GM12878 (cell line): ENCODE results near the gene INO80C. TPM values are rescaled to one million over a fixed set of nuclear protein-coding genes. Genes with fewer than 3 reads are reported as not detected.
A peak's percentile ranks its signal among the peaks of the same experiment; 100 is the strongest.

ENCODE experiments used
- ATAC-seq: fragments of 200-7000 bp; cut with Tn5 transposase; 3 replicates; pipeline ENCODE4 v1.9.1; 2020; ENCODE audit warnings: mild to moderate bottlenecking, moderate library complexity
- BruUV-seq: library from RNA; stranded (reverse); fragments of 400-500 nt; replicated peaks from 2 replicates; lab custom pipeline; 2021; lab: Mats Ljungman, UMichigan
- CTCF ChIA-PET: fragments of 300-600 bp; sonication (Branson Sonifier 250); formaldehyde crosslinking; extraction: SDS; loops from one replicate; lab custom pipeline; 2021; ENCODE audit warnings: inconsistent platforms; lab: Yijun Ruan, JAX
- POLR2A ChIA-PET: fragments of 350-600 bp; formaldehyde crosslinking; extraction: SDS; loops from one replicate; lab custom pipeline; 2021; ENCODE audit warnings: inconsistent platforms; lab: Charles Lee
- RAD21 ChIA-PET: fragments of 300-600 bp; sonication (Branson Sonifier 250); formaldehyde crosslinking; loops from one replicate; lab custom pipeline; 2023; ENCODE audit warnings: antibody characterized with exemption; ENCODE audit not compliant: unreplicated experiment; lab: Charles Lee
- SMC1A ChIA-PET: fragments of 300-600 bp; sonication (Branson Sonifier 250); formaldehyde crosslinking; loops from one replicate; lab custom pipeline; 2023; ENCODE audit not compliant: unreplicated experiment, uncharacterized antibody; lab: Charles Lee
- DNase-seq: peaks from one replicate; pipeline ENCODE4 v3.0.0-alpha.2; 2011; ENCODE audit warnings: low read depth, low spot score
- FAIRE-seq: peaks from 3 replicates; lab custom pipeline; 2011; peaks lifted over from hg19 to GRCh38; lab: Jason Lieb, UNC
- H2AFZ ChIP-seq: 2 replicates; pipeline ENCODE4 v1.6.0; 2011; ENCODE audit warnings: low read depth, low read length, control low read depth; ENCODE audit not compliant: control insufficient read depth
- H3K27ac ChIP-seq: 2 replicates; pipeline ENCODE4 v1.5.1; 2011; ENCODE audit warnings: control low read depth; ENCODE audit not compliant: control insufficient read depth, insufficient read depth
- H3K27me3 ChIP-seq, 2 experiments: replicated peaks in 1 of 2; 2 replicates each; pipeline versions ENCODE4 v1.6.0 to v1.6.1; 2011; ENCODE audit warnings: low read length in 1 of 2; ENCODE audit not compliant: control insufficient read depth in 2 of 2, insufficient read depth in 2 of 2
- H3K36me3 ChIP-seq, 2 experiments: 2 replicates each; pipeline ENCODE4 v1.5.1; 2011; ENCODE audit warnings: low read length in 1 of 2; ENCODE audit not compliant: control insufficient read depth in 2 of 2, insufficient read depth in 2 of 2
- H3K4me1 ChIP-seq: 2 replicates; pipeline ENCODE4 v1.6.1; 2011; ENCODE audit warnings: mild to moderate bottlenecking, low read length, moderate library complexity, mixed read lengths; ENCODE audit not compliant: control insufficient read depth, insufficient read depth
- H3K4me2 ChIP-seq: 2 replicates; pipeline ENCODE4 v1.6.0; 2011; ENCODE audit warnings: control low read depth; ENCODE audit not compliant: control insufficient read depth, insufficient read depth
- H3K4me3 ChIP-seq: fragments of 200-600 bp; sonication (generic); 2 replicates; pipeline ENCODE4 v1.5.1; 2016
- H3K79me2 ChIP-seq: 2 replicates; pipeline ENCODE4 v1.6.0; 2011; ENCODE audit warnings: low read length; ENCODE audit not compliant: control insufficient read depth, insufficient read depth
- H3K9ac ChIP-seq: 2 replicates; pipeline ENCODE4 v1.8.0; 2011; ENCODE audit warnings: low read length, control low read depth, mixed read lengths; ENCODE audit not compliant: control insufficient read depth, insufficient read depth
- H3K9me3 ChIP-seq: replicated peaks from 3 replicates; pipeline ENCODE4 v1.5.1; 2011; ENCODE audit warnings: mild to moderate bottlenecking, low read length; ENCODE audit not compliant: control insufficient read depth, insufficient read depth
- H4K20me1 ChIP-seq: 2 replicates; pipeline ENCODE4 v1.6.0; 2011; ENCODE audit not compliant: control insufficient read depth, insufficient read depth
- ATF7 ChIP-seq: fragments of 450-650 bp; IDR thresholded peaks from 2 replicates; pipeline ENCODE4 v1.6.1; 2016; ENCODE audit warnings: low read depth, mild to moderate bottlenecking
- BACH1 ChIP-seq: fragments of 450-650 bp; IDR thresholded peaks from 2 replicates; pipeline ENCODE4 v1.6.1; 2017; ENCODE audit warnings: mild to moderate bottlenecking, borderline replicate concordance
- BCL3 ChIP-seq: IDR thresholded peaks from 2 replicates; pipeline ENCODE4 v1.6.1; 2011; ENCODE audit warnings: borderline replicate concordance, low read depth, mild to moderate bottlenecking, moderate library complexity, low read length; ENCODE audit not compliant: insufficient read depth, poor library complexity, severe bottlenecking
- CHD4 ChIP-seq: fragments of 200-600 bp; sonication (generic); IDR thresholded peaks from 2 replicates; pipeline ENCODE4 v1.6.1; 2016; ENCODE audit warnings: mild to moderate bottlenecking
- DPF2 ChIP-seq: fragments of 450-650 bp; IDR thresholded peaks from 2 replicates; pipeline ENCODE4 v1.6.1; 2017; ENCODE audit warnings: mild to moderate bottlenecking
- E4F1 ChIP-seq: fragments of 450-650 bp; IDR thresholded peaks from 2 replicates; pipeline ENCODE4 v1.6.1; 2018; ENCODE audit warnings: borderline replicate concordance, mild to moderate bottlenecking; ENCODE audit not compliant: partially characterized antibody
- EGR1 ChIP-seq, 2 experiments: IDR thresholded peaks; 1 replicate in 1 of 2; 2 replicates in 1 of 2; pipeline ENCODE4 v1.6.1; 2011 to 2012; ENCODE audit warnings: low read depth in 2 of 2, low read length in 2 of 2, borderline replicate concordance in 1 of 2, mild to moderate bottlenecking in 1 of 2, moderate library complexity in 1 of 2
- HDAC6 ChIP-seq: fragments of 200-600 bp; sonication (generic); IDR thresholded peaks from one replicate; pipeline ENCODE4 v1.8.0; 2017; ENCODE audit warnings: antibody characterized with exemption; ENCODE audit not compliant: unreplicated experiment
- LARP7 ChIP-seq: fragments of 450-650 bp; IDR thresholded peaks from 2 replicates; pipeline ENCODE4 v1.6.1; 2017; ENCODE audit warnings: mild to moderate bottlenecking
- MEF2B ChIP-seq: fragments of 450-650 bp; IDR thresholded peaks from 2 replicates; pipeline ENCODE4 v1.6.1; 2018; ENCODE audit warnings: mild to moderate bottlenecking, moderate library complexity; ENCODE audit not compliant: partially characterized antibody, poor library complexity, severe bottlenecking
- POU2F2 ChIP-seq: IDR thresholded peaks from 3 replicates; pipeline ENCODE4 v1.6.1; 2011; ENCODE audit warnings: low read depth, mild to moderate bottlenecking, low read length, borderline replicate concordance
- RAD51 ChIP-seq: fragments of 450-650 bp; IDR thresholded peaks from 2 replicates; pipeline ENCODE4 v1.6.1; 2016; ENCODE audit warnings: moderate library complexity, mild to moderate bottlenecking, inconsistent platforms
- RB1 ChIP-seq: fragments of 450-650 bp; formaldehyde crosslinking; IDR thresholded peaks from 2 replicates; pipeline ENCODE4 v1.6.1; 2017; ENCODE audit warnings: mild to moderate bottlenecking, borderline replicate concordance
- RUNX3 ChIP-seq: IDR thresholded peaks from 2 replicates; pipeline ENCODE4 v1.6.1; 2012; ENCODE audit warnings: low read length, inconsistent platforms
- SIX5 ChIP-seq: IDR thresholded peaks from 2 replicates; pipeline ENCODE4 v1.6.1; 2011; ENCODE audit warnings: mild to moderate bottlenecking, low read depth, low read length, moderate library complexity; ENCODE audit not compliant: severe bottlenecking
- TCF7 ChIP-seq: IDR thresholded peaks from 2 replicates; pipeline ENCODE4 v1.6.1; 2014; ENCODE audit warnings: antibody characterized with exemption, borderline replicate concordance
- ZNF274 ChIP-seq: IDR thresholded peaks from one replicate; pipeline ENCODE4 v1.8.0; 2011; ENCODE audit not compliant: insufficient read length, insufficient read depth
- WGBS: methylation state at CpG from one replicate; pipeline ENCODE4 v1.1.6; 2016; ENCODE audit warnings: low lambda C conversion rate; ENCODE audit not compliant: insufficient replicate concordance, insufficient coverage; ENCODE audit errors: missing lambda C conversion rate; 5-methylcytosine and 5-hydroxymethylcytosine counted together
- in situ Hi-C: fragments of 300-500 bp; cut with MboI; formaldehyde crosslinking; loops from 9 replicates; pipeline ENCODE4 v1.14.3; 2018; ENCODE audit warnings: mixed read lengths
- intact Hi-C: fragments of 100-400 bp; cut with micrococcal nuclease; formaldehyde crosslinking; loops from one replicate; pipeline ENCODE4 v1.14.2; 2022; ENCODE audit not compliant: unreplicated experiment
- polyA plus RNA-seq, 11 experiments: library from polyadenylated mRNA; depleted of rRNA in 4 of 11; unstranded in 6 of 11; stranded (reverse) in 5 of 11; fragments of >200 nt; fragmentation: Nextera tagmentation in 4 of 11; fragmentation: Illumina TruSeq in 1 of 11; extraction: Ambion mirVana in 4 of 11; extraction: Trizol in 1 of 11; gene quantifications; 1 replicate in 1 of 11; 2 replicates in 10 of 11; pipeline versions ENCODE4 v1.2.1 to v1.2.3, GENCODE V29; 2011 to 2016; ENCODE audit warnings: inconsistent platforms in 2 of 11, missing spikeins in 2 of 11, low read depth in 1 of 11
- total RNA-seq, 4 experiments: library from RNA; depleted of rRNA in 3 of 4; stranded (reverse); fragments of >200 nt in 3 of 4; fragmentation: Illumina TruSeq in 1 of 4; extraction: Trizol in 1 of 4; gene quantifications; 2 replicates each; pipeline versions ENCODE4 v1.2.1 to v1.2.3, GENCODE V29; 2013 to 2021

INO80C gene
- total and polyA plus RNA-seq, 10 of the 15 experiments (the other 5 are each of a cell fraction or from before 2014, with no cell fraction given), result 9.9 to 43.2 (median 30.1) TPM

- TF ChIP-seq RB1, result no peak
- no peak for TF ChIP-seq SIX5
- no peak for TF ChIP-seq TCF7
- no peak for TF ChIP-seq EGR1 (IDR thresholded peaks at IDR 0.05; ENCODE audit: borderline replicate concordance in 1 of 2, low read depth in 2 of 2, low read length in 2 of 2)
- TF ChIP-seq MEF2B, result peak; percentile 3
- no peak for TF ChIP-seq POU2F2
- no peak for TF ChIP-seq LARP7
- no peak for TF ChIP-seq RUNX3
- no peak for TF ChIP-seq E4F1
Observed at GRCh38 chr18:35511833-35512232, 14.1 kb upstream of the INO80C start (continued).

GRCh38 chr18:35511428-35511827 is 13.7 kb upstream of the INO80C start:
- no peak overlapping the region for H3K4me3 ChIP-seq
- no peaks in the 10 kb centered on the region for H3K9me3 ChIP-seq
- H4K20me1 ChIP-seq, result no peaks in the 10 kb centered on the region
- WGBS, result 19% methylated on average over 2 of the region's 2 CpGs
- peak; percentile 72 for FAIRE-seq
- H3K27ac ChIP-seq, result peak overlapping the region; percentile 7; the same call in 1 of the 2 replicates
- intact Hi-C loops (loop anchor here (1.0 to 5.0 kb wide), 2 partner anchors 66 to 103 kb away; no protein-coding TSS in a partner anchor), in situ Hi-C loops (no loop called here)
- ChIA-PET SMC1A (interaction anchor here (0.8 to 3.7 kb wide), 30 partner anchors 9 to 221 kb away, joined by 3 to 28 read pairs (median 5); partner anchors contain the start of genes GALNT1 and INO80C), POLR2A (interaction anchor here (0.6 to 2.6 kb wide), 5 partner anchors 10 to 34 kb away, joined by 4 to 15 read pairs (median 4); partner anchors contain the start of gene INO80C), RAD21 (interaction anchor here (0.9 to 2.4 kb wide), 16 partner anchors 9 to 125 kb away, joined by 3 to 24 read pairs (median 4); partner anchors contain the start of gene INO80C), CTCF (interaction anchor here (0.8 to 2.5 kb wide), 16 partner anchors 8 to 127 kb away, joined by 3 to 27 read pairs (median 4); partner anchors contain the start of gene INO80C)
- H3K79me2 ChIP-seq, result no peaks in the 10 kb centered on the region
- peak overlapping the region; percentile 54 for H2AFZ ChIP-seq
- no peak overlapping the region; the same call in 1 of the 2 replicates for H3K4me2 ChIP-seq
- H3K36me3 ChIP-seq, result no peaks in the 10 kb centered on the region
- peak; percentile 79 for DNase-seq
- no peak overlapping the region for H3K9ac ChIP-seq
- peak; percentile 98 for ATAC-seq
- H3K27me3 ChIP-seq, result no peaks in the 10 kb centered on the region
- no TSS peak for BruUV-seq
- peaks cover 8% of the 10 kb centered on the region for H3K4me1 ChIP-seq
- TF ChIP-seq DPF2 (0 out of 2 replicates have a peak, but pooled peaks have one; percentile 73), RAD51 (peak; percentile 43; the same call in 1 of the 2 replicates), HDAC6 (no peak), ZNF274 (no peak), ATF7 (peak; percentile 86), BACH1 (no peak), CHD4 (no peak), BCL3 (no peak)
